Suppressor macrophage (primary cell): ENCODE measurements around the gene CKM.
"Not testable (repeated sequence)": the region's sequence is repeated elsewhere in the genome, so short reads cannot be mapped to it uniquely, and the experiment has no call there.

Source experiments
- DNase-seq, 4 experiments: peaks; one replicate each; pipeline ENCODE4 v3.0.0-alpha.2; 2020 to 2022

CKM gene

DNA sequence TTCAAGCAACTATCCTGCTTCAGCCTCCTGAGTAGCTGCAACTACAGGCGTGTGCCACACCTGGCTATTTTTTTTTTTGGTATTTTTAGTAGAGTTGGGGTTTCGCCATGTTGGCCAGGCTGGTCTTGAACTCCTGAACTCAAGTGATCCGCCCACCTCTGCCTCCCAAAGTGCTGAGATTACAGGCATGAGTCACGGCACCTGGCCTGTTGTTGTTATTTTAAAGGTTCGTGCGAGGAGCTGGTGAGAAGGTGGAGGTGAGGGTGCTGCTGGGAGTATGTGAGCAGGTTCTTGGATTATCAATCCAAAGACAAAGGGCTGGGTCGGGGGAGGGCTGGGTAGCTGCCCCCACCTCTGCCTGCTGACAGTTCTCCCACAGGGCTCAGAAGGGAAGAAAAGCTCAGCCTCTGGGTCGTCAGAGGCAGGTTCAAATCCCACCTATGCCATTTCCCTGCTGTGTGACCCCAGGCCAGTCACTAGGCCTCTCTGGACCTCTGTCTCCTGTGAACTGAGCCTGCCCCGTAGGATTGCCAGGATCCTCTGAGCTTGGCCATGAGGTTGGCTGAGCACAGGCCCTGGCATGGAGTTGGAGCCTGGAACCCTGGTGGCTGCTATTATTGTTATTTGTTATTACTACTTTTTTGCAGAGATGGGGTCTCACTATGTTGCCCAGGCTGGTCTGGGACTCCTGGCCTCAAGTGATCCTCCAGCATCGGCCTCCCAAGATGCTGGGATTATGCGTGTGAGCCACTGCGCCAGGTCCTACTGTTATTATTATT lies 1.5 kb downstream of the CKM start:
- no peak for DNase-seq

DNA sequence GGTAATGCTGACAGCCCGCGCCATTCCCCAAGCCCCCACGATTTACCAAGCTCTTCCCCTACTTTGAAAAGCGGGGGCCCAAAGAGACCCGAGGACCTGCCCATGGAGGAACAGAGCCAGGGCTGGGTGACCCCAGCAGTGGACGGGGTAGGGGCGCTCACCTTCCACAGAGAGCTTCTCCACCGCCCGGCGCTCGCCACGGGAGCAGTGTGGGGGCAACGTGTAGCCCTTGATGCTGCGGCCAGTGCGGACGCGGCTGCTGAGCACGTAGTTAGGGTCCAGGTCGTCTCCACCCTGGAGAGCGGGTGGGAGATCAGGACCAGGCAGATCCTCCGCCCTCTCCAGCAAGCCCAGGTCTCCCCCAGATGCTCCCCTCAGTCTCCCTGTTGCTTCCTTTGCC lies 7.4 kb downstream of the CKM start:
- no peak for DNase-seq

DNA sequence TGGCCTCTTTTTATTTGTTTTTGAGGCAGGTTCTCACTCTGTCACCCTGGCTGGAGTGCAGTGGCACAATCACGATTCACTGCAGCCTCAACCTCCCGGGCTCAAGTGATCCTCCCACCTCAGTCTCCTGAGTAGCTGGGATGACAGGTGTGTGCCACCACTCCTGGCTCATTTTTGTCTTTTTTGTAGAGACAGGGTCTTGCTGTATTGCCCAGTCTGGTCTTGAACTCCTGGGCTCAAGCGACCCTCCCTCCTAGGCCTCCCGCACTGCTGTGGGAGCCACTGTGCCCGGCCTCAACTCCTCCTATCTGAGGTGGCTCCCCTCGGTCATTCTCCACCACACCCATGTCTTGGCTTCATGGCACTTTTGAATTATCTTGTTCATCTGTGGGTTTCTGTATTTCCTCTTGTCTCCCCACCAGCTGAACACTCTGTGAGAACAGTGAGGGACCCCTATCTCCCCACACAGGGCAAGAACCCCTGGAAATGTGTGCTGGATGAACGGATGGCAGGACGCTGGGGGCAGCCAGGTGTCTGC lies 7.9 kb downstream of the CKM start:
- no peak for DNase-seq

DNA sequence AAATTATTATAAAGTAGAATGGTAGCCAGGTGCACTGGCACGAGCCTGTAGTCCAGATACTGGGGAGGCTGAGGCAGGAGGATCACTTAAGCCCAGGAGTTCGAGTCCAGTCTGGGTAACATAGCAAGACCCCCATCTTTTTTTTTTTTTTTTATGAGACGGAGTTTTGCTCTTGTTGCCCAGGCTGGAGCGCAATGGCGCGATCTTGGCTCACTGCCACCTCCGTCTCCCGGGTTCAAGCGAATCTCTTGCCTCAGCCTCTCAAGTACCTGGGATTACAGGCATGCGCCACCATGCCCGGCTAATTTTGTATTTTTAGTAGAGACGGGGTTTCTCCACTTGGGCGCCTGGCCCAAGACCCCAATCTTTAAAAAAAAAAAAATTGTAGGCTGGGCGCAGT lies 10.4 kb downstream of the CKM start:
- DNase-seq = not testable (repeated sequence)

DNA sequence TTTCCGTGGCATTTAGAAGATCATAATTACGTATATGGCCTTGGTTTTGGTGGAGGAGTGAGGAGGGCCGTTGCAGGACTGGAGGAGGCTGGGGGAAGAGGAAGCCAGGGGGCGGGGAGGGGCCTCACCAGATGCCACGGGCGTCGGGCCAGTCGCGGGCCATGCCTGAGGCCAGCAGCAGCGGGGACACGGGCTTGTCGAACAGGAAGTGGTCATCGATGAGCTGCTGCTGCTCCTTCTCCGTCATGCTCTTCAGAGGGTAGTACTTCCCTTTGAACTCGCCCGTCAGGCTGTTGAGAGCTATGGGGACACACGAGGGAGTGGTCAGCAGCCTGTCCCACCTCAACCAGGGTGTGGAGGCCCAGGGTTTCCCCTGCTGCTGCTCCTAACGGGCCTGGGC lies 11.1 kb downstream of the CKM start:
- peak; percentile 60 to 73 (median 66) for DNase-seq

DNA sequence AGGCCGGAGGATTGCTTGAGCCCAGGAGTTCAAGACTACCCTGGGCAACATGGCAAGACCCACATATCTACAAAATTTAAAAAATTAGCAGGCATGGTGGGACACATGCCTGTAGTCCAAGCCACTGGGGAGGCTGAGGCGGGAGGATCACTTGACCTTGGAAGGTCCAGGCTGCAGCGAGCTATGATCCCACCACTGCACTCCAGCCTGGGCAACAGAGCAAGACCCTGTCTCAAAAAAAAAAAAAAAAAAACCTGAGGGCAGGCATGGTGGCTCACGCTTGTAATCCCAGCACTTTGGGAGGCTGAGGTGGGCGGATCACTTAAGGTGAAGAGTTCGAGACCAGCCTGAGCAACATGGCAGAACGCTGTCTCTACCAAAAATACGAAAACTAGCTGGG lies 13.4 kb downstream of the CKM start:
- DNase-seq = not testable (repeated sequence)

DNA sequence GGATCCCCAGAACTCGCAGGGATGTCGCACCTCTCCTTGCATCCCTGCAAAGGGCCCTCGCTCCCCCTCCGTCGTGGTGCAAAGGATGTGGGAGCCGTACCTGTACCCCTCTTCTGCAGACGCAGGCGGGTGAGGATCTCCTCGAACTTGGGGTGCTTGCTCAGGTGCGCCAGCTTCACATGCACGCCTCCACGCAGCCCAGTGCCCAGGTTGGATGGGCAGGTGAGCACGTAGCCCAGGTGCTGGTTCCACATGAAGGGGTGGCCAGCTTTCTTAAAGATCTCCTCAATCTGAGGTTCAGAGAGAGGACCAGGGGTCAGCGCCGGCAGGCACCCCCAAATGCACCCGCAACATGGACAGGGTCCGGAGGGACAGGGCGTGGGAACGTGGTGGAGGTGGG lies 15.3 kb downstream of the CKM start:
- DNase-seq = no peak

DNA sequence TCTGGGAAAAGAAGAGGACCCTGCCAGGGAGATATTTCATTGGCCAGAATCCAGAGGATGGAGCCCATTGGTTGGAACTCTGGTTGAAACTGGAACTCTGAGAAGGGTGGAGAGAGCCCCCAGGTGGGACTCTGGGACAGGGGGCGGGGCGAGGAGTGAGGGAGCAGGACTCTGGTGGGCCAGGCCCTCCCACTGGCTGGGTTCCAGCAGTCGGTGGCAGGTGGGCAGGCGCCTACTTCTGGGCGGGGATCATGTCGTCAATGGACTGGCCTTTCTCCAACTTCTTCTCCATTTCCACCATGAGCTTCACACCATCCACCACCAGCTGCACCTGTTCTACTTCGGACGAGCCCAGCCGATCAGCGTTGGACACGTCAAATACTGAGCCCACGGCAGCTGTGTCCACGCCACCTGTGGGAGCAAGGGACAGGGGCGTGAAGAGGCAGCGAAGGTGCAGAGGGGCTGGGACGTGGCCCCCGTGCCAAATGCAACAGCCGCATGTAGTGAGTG lies 16.1 kb downstream of the CKM start:
- no peak for DNase-seq

DNA sequence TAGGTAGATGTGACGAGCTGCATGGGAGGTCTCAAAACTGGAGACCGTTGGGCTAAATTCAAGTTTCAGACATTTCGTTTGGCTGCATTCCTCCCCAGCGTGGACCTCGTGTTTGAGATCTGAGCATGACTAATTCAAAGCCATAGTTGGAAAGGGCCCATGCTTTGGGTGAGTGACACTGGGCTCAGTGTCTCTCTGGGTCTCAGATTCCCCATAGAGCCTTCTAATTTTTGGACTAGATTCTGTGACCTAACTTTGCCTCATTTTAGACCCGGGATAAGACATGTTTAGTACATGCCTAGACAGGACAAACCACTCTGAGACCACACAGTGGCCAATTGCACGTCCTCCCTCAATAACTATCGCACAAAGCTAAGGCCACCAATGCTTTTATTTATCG lies 16.6 kb downstream of the CKM start:
- DNase-seq = no peak

DNA sequence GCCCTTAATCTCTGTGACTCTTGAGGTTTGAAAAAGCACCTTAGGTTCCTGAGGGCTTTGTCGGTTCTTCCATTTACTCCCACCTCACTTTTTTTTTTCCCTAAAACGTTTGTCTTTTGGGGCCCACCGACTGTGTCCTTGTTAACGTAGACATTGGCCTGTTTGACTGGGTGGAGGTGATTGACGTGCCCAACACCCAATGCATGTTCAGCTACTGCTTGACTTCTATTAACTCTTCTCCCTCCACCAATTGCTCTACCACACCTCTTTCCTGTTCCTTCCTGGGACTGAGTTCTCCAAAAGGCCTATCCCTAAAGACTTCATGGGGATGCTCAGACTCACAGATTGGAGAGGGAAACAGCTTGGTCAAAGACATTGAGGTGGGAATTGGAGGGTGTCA lies 17.3 kb downstream of the CKM start:
- DNase-seq = no peak

DNA sequence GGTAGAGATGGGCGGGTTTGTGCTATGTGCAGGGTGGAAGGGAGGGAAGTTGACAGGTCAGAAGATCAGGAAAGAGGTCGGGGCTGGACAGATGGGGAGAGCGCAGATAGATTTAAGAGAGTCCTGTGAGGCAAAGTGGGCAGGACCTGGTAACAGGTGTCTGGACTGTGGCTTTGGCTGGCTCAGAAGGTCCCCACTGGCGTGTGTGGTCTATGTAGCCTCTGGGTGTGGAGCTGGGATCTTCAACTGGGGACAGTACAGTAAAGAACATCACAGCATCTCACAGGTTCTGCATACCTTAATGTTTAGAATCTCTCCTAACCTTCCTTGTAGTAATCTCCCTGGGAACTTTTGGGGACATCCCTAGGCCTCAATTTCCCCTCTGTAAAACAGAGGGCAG lies 17.7 kb downstream of the CKM start:
- no peak for DNase-seq

DNA sequence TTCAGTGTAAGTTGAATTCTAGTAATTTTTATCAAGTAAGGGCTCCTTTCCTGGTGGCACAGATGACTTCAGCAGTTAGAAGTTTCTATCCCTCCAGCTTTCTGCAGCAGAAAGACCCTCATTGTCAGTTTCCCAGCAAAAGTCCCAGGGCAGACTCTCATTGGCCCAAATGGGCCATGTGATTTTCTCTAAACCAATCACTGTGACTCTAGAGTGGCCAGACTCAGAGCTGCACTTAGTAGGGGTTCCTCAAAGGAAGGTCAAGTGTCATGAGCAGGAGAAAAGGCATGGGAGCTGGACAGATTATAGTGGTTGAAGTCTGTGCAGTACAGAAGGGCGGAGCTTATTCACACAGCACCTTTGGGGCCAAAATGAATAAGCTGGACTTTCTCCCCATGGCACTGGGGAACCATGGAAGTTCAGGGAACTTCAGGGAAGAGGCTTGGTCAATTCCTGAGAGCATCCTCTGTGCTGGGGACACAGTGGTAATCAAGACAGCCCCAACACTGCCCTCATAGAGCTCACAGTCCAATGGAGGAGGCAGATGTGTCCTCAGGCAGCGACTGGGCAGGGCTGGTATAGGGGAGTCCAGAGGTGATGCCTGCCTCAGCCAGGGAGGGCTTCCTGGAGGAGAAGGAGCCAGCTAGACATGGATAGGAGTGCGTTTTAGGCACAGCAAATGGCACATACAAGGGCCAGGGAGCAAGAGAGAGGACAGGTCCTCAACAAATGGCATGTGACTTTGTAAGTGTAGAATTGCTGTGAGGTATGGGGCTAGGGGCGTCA lies 18.3 kb downstream of the CKM start:
- DNase-seq = no peak

DNA sequence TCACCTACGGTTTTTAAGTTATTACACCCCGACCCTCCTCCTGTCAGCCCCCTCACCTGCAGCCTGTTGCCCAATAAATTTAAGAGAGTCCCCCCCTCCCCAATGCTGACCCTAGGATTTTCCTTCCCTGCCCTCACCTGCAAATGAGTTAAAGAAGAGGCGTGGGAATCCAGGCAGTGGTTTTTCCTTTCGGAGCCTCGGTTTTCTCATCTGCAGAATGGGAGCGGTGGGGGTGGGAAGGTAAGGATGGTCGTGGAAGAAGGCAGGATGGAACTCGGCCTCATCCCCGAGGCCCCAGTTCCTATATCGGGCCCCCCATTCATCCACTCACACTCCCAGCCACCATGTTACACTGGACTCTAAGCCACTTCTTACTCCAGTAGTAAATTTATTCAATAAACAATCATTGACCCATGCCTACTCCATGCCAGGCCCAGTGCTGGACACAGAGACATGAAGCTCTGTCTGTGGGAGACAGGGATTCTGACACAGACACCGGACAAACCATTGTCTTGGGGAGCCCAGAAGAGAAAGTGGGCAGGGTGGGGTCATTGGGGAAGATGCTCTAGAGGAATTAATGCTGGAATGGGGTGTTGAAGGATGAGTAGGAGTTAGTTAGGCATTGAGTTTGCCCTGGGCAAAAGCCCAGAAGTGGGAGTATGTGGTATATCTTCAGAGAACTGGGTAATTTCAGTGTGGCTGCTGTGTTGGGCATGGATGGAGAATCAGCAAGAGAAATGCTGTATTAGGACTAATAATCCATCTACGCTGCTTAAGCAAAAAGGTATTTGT lies 19.2 kb downstream of the CKM start:
- DNase-seq = no peak

DNA sequence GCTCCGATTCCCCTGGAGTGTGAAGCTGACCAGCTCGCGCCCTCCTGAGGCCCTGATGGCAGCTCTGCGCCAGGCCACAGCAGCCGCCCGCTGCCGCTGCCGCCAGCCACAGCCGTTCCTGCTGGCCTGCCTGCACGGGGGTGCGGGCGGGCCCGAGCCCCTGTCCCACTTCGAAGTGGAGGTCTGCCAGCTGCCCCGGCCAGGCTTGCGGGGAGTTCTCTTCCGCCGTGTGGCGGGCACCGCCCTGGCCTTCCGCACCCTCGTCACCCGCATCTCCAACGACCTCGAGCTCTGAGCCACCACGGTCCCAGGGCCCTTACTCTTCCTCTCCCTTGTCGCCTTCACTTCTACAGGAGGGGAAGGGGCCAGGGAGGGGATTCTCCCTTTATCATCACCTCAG lies 20.3 kb downstream of the CKM start:
- no peak for DNase-seq

DNA sequence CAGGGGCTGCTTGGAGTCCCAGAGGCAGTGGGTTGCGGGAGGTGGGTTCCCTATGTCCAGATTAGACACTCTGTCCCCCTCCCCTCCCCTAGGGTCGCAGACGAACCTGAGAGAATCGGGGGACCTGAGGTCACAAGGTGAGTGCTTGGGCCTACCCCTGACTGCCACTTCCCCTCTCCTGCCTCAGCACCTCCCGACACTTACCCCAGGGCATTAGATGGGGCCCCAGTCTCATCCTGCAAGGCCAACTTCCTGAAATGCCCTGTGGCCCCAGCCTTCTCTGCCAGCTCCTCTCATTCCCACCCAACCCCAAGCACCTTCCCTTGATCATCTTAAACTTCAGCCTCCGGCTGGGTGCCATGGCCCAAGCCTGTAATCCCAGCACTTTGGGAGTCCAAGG lies 23.0 kb downstream of the CKM start:
- no peak for DNase-seq

DNA sequence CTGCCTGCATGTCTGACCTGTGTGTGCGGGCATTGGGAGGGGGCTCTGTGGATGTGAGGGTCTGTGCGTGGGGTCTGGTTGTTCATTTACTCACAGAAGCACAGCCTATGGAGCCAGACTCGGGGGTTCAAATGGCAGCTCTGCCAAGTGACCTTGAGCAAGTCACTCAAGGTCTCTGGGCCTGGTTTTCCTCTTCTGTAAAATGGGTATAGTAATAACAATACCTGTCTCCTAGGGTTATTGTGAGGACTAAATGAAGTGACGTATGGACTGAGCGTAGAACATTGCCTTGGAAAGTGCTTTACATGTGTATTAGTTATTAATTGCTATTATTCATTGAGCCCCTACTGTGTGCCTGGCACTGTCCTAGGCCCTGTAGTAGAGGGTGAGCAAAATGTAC lies 24.4 kb downstream of the CKM start:
- DNase-seq = no peak

DNA sequence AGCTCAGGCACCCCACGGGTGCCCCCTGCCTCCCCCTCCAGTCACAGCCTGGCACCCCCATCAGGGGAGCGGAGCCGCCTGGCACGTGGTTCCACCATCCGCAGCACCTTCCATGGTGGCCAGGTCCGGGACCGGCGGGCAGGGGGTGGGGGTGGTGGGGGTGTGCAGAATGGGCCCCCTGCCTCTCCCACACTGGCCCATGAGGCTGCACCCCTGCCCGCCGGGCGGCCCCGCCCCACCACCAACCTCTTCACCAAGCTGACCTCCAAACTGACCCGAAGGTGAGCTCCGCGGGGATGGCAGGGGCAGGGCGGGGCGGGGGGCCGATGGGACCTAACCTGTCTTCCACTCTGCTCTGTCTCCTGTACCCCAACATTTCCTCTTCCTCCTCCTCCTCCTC lies 25.0 kb downstream of the CKM start:
- DNase-seq = no peak

DNA sequence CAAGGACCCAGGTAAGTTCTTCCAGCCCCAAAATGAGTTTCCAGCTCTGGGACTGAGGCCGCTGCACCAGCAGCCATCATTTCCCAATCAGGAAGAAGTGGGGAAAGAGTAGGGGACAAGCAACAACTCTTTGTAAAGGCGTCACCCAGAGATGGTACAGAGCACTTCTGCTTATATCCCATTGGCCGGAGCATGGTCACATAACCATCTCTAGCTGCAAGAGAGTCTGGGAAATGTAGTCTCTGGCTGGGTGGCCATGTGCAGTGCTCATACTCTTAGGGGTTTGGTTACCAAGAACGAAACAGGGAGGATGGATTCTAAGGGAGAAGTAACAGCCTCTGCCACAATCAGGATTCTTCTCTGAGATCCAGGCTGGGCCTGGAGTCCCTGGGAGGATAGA lies 26.3 kb downstream of the CKM start:
- peak; percentile 32 to 78 (median 64) for DNase-seq

DNA sequence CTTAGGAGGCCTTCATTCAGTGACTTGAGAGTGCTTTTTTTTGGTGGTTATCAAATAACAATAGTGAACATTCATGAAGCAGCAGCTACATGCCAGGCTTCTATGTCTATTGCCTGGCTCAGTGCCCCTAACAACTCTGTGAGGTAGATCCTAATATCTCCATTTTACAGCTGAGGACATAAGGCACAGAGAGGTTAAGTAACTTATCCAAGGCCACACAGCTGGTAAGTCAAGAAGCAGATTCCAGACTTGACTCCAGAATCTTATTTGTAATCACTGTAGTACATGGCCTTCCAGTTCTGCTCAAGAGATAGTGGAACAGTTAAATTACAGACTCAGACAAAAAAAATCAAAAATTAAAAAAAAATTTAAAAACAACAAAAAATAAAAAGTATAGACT lies 26.8 kb downstream of the CKM start:
- DNase-seq = no peak

DNA sequence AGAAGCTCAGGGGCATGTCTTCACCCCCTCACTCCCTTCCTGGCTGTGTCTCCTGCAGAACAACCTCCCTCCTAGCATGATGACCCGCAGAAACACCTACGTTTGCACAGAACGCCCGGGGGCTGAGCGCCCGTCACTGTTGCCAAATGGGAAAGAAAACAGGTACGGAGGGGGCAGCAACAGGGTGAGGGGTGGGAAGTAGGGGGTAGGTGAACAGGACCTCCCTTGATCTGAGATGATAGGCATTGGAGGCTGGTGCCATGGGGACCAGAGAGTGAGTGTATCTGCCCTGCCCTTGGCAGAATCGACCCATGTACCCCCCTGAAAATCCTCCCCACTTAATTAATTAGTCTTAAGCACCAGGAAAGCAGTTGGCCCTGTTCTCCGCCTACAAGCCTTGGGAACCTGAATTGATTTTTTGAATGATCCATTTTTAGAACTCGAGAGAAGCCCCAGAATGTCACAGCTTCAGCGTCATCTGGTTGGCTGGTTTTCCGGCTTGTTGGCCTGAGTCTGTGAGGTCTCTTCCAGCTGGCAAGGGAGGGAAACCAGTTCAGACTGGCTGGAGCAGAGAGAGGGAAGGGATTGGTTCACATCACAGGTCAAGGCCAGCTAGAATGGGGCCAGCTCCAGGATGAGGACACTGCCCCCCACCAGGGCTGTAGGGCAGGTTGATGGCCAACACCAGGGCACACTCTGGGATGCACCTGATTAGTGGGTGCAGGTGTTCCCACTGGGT lies 28.2 kb downstream of the CKM start:
- no peak for DNase-seq

DNA sequence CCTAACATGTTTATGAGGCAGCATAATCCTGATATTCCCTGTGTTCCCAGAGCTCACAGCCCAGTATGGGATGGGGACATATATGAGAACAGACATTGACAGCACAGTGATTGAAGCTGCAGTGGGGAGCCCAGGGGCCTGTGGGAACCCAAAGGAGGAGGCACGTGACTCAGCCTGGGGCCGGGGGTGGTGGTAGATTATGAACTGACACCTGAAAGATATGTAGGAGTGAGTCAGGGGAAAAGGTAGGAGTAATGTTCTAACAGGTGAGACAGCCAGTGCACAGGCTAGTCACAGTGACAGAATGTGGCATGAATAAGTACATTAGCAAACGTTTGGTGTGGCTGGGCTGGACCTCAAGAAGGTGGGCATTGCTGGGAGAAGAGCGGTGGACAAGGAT lies 29.0 kb downstream of the CKM start:
- DNase-seq = no peak

DNA sequence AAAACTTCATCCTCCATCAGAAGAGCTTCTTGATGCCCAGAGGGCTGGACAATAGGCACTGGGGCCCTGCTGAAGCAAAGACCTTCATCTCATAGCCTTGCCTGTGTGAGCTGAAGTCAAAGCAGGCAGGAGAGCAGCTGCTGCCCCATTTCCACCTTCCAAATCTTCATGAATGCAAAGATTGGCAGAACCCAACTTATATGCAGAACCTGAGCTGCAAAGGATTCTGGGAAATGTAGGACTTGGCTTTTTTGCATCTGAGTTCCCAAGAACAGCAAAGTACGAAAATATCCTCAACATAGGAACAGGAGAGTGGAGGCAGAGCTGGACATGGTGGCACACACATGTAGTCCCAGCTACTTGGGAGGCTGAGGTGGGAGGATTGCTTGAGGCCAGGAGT lies 30.8 kb downstream of the CKM start:
- DNase-seq = no peak
